PC-3 (cell line): ENCODE data around the gene ADCY3. TPM values are rescaled to one million over a fixed set of nuclear protein-coding genes. Genes with fewer than 3 reads are reported as not detected.
"Not testable (repeated sequence)": the region's sequence is repeated elsewhere in the genome, so short reads cannot be mapped to it uniquely, and the experiment has no call there.

Experiments
- ATAC-seq: fragments of 200-7000 bp; cut with Tn5 transposase; 2 replicates; pipeline ENCODE4 v1.9.1; 2020; ENCODE audit warnings: mild to moderate bottlenecking, moderate library complexity
- BruUV-seq: library from RNA; stranded (reverse); fragments of 400-500 nt; replicated peaks from 2 replicates; lab custom pipeline; 2021; lab: Mats Ljungman, UMichigan
- CTCF ChIA-PET: fragments of 300-600 bp; sonication (Branson Sonifier 250); formaldehyde crosslinking; loops from one replicate; lab custom pipeline; 2022; ENCODE audit warnings: antibody characterized with exemption; lab: Charles Lee
- POLR2A ChIA-PET: fragments of 300-600 bp; sonication (Branson Sonifier 250); formaldehyde crosslinking; loops from one replicate; lab custom pipeline; 2022; ENCODE audit warnings: antibody characterized with exemption; ENCODE audit not compliant: unreplicated experiment; lab: Charles Lee
- DNase-seq: peaks from one replicate; pipeline ENCODE4 v3.0.0-alpha.2; 2015
- H2AFZ ChIP-seq: fragments of 300-600 bp; sonication (generic); 2 replicates; pipeline ENCODE4 v1.6.0; 2016; ENCODE audit warnings: antibody characterized with exemption, low read length
- H3F3A ChIP-seq: fragments of 300-600 bp; sonication (generic); one replicate; pipeline ENCODE4 v1.6.0; 2017; ENCODE audit warnings: antibody characterized with exemption, low read length, control low read depth, mild to moderate bottlenecking; ENCODE audit not compliant: unreplicated experiment
- H3K27ac ChIP-seq: fragments of 300-600 bp; sonication (generic); 2 replicates; pipeline ENCODE4 v1.5.1; 2016; ENCODE audit warnings: mild to moderate bottlenecking, low read length
- H3K27me3 ChIP-seq: fragments of 300-600 bp; sonication (generic); 2 replicates; pipeline ENCODE4 v1.6.1; 2016; ENCODE audit warnings: low read length, mixed read lengths
- H3K36me3 ChIP-seq: fragments of 300-600 bp; sonication (generic); 2 replicates; pipeline ENCODE4 v1.6.1; 2016; ENCODE audit warnings: low read depth, mixed run types, low read length, mixed read lengths
- H3K4me1 ChIP-seq: fragments of 300-600 bp; sonication (generic); 2 replicates; pipeline ENCODE4 v1.5.1; 2016; ENCODE audit warnings: low read length; ENCODE audit not compliant: insufficient read depth
- H3K4me2 ChIP-seq: fragments of 300-600 bp; sonication (generic); 2 replicates; pipeline ENCODE4 v1.6.0; 2016; ENCODE audit warnings: low read length
- H3K4me3 ChIP-seq: fragments of 300-600 bp; sonication (generic); 2 replicates; pipeline ENCODE4 v1.5.1; 2016; ENCODE audit warnings: mild to moderate bottlenecking, low read length, mixed read lengths
- H3K79me2 ChIP-seq: fragments of 300-600 bp; sonication (generic); 2 replicates; pipeline ENCODE4 v1.6.1; 2017; ENCODE audit warnings: low read length, mixed read lengths
- H3K9ac ChIP-seq: fragments of 300-600 bp; sonication (generic); 2 replicates; pipeline ENCODE4 v1.6.0; 2016; ENCODE audit warnings: mild to moderate bottlenecking, low read length
- H3K9me2 ChIP-seq: fragments of 300-600 bp; sonication (generic); replicated peaks from 2 replicates; pipeline ENCODE4 v1.6.1; 2016; ENCODE audit warnings: mixed run types, low read length, mixed read lengths
- H3K9me3 ChIP-seq: fragments of 300-600 bp; sonication (generic); 2 replicates; pipeline ENCODE4 v1.6.1; 2016; ENCODE audit warnings: low read length, mixed read lengths
- H4K20me1 ChIP-seq: fragments of 300-600 bp; sonication (generic); 2 replicates; pipeline ENCODE4 v1.6.1; 2016; ENCODE audit warnings: low read length, mixed read lengths
- EZH2 ChIP-seq: fragments of 300-600 bp; sonication (generic); IDR thresholded peaks from one replicate; pipeline ENCODE4 v1.6.1; 2017; ENCODE audit warnings: antibody characterized with exemption, mild to moderate bottlenecking, low read length; ENCODE audit not compliant: unreplicated experiment
- EZH2phosphoT487 ChIP-seq: fragments of 300-600 bp; sonication (generic); IDR thresholded peaks from 2 replicates; pipeline ENCODE4 v1.6.1; 2018; ENCODE audit warnings: mild to moderate bottlenecking, antibody characterized with exemption, low read length, borderline replicate concordance
- intact Hi-C: fragments of 100-400 bp; cut with micrococcal nuclease; formaldehyde crosslinking; loops from 2 replicates; pipeline ENCODE4 v1.9.0; 2023
- total RNA-seq: library from RNA; depleted of rRNA; stranded (reverse); fragments of >200 nt; gene quantifications from 2 replicates; pipeline ENCODE4 v1.2.3, GENCODE V29; 2014
- TF ChIP-seq, protein P1 (sequence below): fragments of 300-600 bp; sonication (generic); conservative IDR thresholded peaks from 2 replicates; pipeline ENCODE4 v1.5.1; 2017; ENCODE audit warnings: antibody characterized with exemption, low read depth, mild to moderate bottlenecking, low read length

Gene ADCY3
- total RNA-seq, 1 experiment from 2014 or later, result 52.0 TPM

DNA sequence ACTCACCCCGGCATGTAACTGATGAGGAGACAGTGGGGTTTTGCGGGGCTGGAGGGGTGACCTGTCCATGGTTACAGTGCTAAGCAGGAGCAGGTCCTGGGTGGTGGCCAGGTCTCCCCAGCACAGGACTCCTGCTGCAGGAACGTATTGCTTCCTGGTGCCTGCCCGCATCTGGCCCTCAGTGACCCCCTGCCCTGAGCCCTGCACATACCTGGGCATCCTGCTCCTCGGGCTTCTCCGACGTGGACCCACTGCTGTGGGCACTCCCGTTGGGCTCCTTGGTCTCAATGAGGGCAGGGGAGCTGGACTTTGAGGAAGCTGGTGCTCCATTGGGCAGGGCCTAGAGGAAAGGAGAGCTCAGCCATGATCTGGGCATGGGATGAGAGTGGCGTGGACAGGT, 83.3 kb downstream of the ADCY3 start:
- intact Hi-C loops, result no loop called here
- ChIA-PET CTCF (no interaction called here), POLR2A (no interaction called here)
- no peak overlapping the region for H3K4me3 ChIP-seq
- H3K79me2 ChIP-seq, result no peaks in the 10 kb centered on the region
- H3K27ac ChIP-seq, result no peak overlapping the region
- BruUV-seq, result no TSS peak
- H3K27me3 ChIP-seq, result no peaks in the 10 kb centered on the region
- no peaks in the 10 kb centered on the region for H3K4me1 ChIP-seq
- H3K4me2 ChIP-seq, result no peak overlapping the region
- H3K9me3 ChIP-seq, result no peaks in the 10 kb centered on the region
- H3K9ac ChIP-seq, result no peak overlapping the region
- H4K20me1 ChIP-seq, result no peaks in the 10 kb centered on the region
- TF ChIP-seq EZH2phosphoT487, result no peak
- TF ChIP-seq, protein P1, sequence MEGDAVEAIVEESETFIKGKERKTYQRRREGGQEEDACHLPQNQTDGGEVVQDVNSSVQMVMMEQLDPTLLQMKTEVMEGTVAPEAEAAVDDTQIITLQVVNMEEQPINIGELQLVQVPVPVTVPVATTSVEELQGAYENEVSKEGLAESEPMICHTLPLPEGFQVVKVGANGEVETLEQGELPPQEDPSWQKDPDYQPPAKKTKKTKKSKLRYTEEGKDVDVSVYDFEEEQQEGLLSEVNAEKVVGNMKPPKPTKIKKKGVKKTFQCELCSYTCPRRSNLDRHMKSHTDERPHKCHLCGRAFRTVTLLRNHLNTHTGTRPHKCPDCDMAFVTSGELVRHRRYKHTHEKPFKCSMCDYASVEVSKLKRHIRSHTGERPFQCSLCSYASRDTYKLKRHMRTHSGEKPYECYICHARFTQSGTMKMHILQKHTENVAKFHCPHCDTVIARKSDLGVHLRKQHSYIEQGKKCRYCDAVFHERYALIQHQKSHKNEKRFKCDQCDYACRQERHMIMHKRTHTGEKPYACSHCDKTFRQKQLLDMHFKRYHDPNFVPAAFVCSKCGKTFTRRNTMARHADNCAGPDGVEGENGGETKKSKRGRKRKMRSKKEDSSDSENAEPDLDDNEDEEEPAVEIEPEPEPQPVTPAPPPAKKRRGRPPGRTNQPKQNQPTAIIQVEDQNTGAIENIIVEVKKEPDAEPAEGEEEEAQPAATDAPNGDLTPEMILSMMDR, result no peak
- TF ChIP-seq EZH2, result no peak
- H3K36me3 ChIP-seq, result no peaks in the 10 kb centered on the region
- no peaks in the 10 kb centered on the region for H3F3A ChIP-seq
- no peaks in the 10 kb centered on the region for H3K9me2 ChIP-seq
- H2AFZ ChIP-seq, result no peak overlapping the region
- DNase-seq (no peak), ATAC-seq (no peak)

DNA sequence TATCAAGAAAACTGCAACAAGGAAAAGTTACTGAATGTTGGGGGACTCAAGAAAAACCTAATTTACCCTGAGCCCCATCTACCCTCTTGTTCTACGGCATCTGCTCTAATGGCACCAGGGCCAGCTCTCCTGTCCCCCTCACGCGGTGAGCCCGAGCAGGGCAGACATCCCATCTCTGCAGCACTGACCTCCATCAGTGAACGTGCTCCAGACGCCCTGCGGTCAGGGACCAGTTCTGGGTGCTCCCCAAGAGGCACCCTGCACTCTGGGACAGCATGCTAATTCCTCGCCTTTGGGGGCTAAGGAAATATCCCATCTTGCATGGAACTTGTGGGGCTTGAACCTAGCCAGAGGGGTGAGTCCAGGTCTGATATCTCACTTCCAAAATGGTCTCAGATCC, 83.8 kb downstream of the ADCY3 start:
- DNase-seq (no peak), ATAC-seq (no peak)
- no peaks in the 10 kb centered on the region for H4K20me1 ChIP-seq
- no peaks in the 10 kb centered on the region for H3K79me2 ChIP-seq
- H3K4me1 ChIP-seq, result no peaks in the 10 kb centered on the region
- no peaks in the 10 kb centered on the region for H3K9me2 ChIP-seq
- TF ChIP-seq EZH2phosphoT487 (no peak), EZH2 (no peak)
- TF ChIP-seq, protein P1, result no peak
- ChIA-PET POLR2A (no interaction called here), CTCF (no interaction called here)
- no peaks in the 10 kb centered on the region for H3K27me3 ChIP-seq
- no TSS peak for BruUV-seq
- no peak overlapping the region for H2AFZ ChIP-seq
- no peak overlapping the region for H3K4me2 ChIP-seq
- no peaks in the 10 kb centered on the region for H3F3A ChIP-seq
- no peak overlapping the region for H3K4me3 ChIP-seq
- H3K36me3 ChIP-seq, result no peaks in the 10 kb centered on the region
- no peak overlapping the region for H3K27ac ChIP-seq
- intact Hi-C loops, result no loop called here
- no peaks in the 10 kb centered on the region for H3K9me3 ChIP-seq
- H3K9ac ChIP-seq, result no peak overlapping the region

DNA sequence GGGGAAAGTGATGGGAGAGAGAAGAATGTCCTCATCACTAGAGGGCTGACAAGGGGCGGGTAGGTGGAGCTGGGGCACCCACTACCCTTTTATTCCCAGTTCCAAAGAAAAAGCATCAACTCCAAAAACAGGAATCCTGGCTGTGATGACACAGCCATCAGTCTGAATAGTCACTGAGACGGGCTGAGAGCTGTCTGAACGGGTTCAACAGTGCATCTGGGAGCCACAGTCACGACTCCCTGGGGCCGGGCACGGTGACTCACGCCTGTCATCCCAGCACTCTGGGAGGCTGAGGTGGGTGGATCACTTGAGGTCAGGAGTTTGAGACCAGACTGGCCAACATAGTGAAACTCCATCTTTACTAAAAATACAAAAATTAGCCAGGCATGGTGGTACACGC, 84.6 kb downstream of the ADCY3 start:
- H3K27me3 ChIP-seq, BruUV-seq, H3K9me3 ChIP-seq, H2AFZ ChIP-seq, H4K20me1 ChIP-seq, ATAC-seq, H3K4me1 ChIP-seq, H3K27ac ChIP-seq, intact Hi-C loops, H3F3A ChIP-seq, POLR2A ChIA-PET, CTCF ChIA-PET, H3K9me2 ChIP-seq, H3K79me2 ChIP-seq, H3K4me2 ChIP-seq, H3K4me3 ChIP-seq, H3K9ac ChIP-seq, H3K36me3 ChIP-seq: not testable (repeated sequence)
- peak; percentile 19 for DNase-seq
